Renal cortex interstitium (tissue), 3 donors: ENCODE results near the gene DRG2. TPM values are rescaled to one million over a fixed set of nuclear protein-coding genes. Genes with fewer than 3 reads are reported as not detected.

Source experiments
- polyA plus RNA-seq, 3 donors: library from polyadenylated mRNA; unstranded; fragments of 120-200 nt; gene quantifications; one replicate each; pipeline ENCODE4 v1.2.1, GENCODE V29; 2013; ENCODE audit not compliant: insufficient read length in 3 of 3

Gene DRG2
- polyA plus RNA-seq, 3 donors = 31.9 to 40.5 (median 40.1) TPM

Other genes with a start within 250 kb of the DRG2 start
- gene TOM1L2, start 115.5 kb upstream of the DRG2 start, polyA plus RNA-seq = 10 to 100 TPM; 34.9 to 53.2 (median 37.3) TPM
- 10 to 100 TPM; 14.1 to 27.3 (median 14.7) TPM for gene DRC3, start 115.1 kb upstream of the DRG2 start, polyA plus RNA-seq
- gene ATPAF2, start 48.8 kb upstream of the DRG2 start, polyA plus RNA-seq = 10 to 100 TPM; 19.4 to 27.9 (median 24.2) TPM
- 10 to 100 TPM; 12.8 to 15.1 (median 13.3) TPM for gene GID4, start 48.5 kb upstream of the DRG2 start, polyA plus RNA-seq
- 1 to 10 TPM; 2.4 to 5.9 (median 4.5) TPM for gene MYO15A, start 20.8 kb downstream of the DRG2 start, polyA plus RNA-seq
- gene ALKBH5, start 95.9 kb downstream of the DRG2 start, polyA plus RNA-seq = 10 to 100 TPM; 73.1 to 74.1 (median 73.3) TPM
- gene LLGL1, start 137.7 kb downstream of the DRG2 start, polyA plus RNA-seq = 10 to 100 TPM; 26.7 to 40.5 (median 32.1) TPM
- gene FLII, start 170.8 kb downstream of the DRG2 start, polyA plus RNA-seq = 100 to 1,000 TPM; 131 to 154 (median 142) TPM
- 10 to 100 TPM; 12.2 to 19.2 (median 18.0) TPM for gene MIEF2, start 172.7 kb downstream of the DRG2 start, polyA plus RNA-seq
- 10 to 100 TPM; 43.4 to 50.2 (median 48.6) TPM for gene TOP3A, start 227.0 kb downstream of the DRG2 start, polyA plus RNA-seq
- gene SMCR8, start 227.3 kb downstream of the DRG2 start, polyA plus RNA-seq = 10 to 100 TPM; 15.8 to 17.9 (median 16.0) TPM